ENCODE results near the gene ALPL.

GRCh38 chr1:21532496-21532895 lies 23.3 kb downstream of the ALPL start:
- TF ChIP-seq POLR2AphosphoS5 (IDR thresholded peaks at IDR 0.05; ENCODE audit: low read depth, low read length) (no peak), REST (IDR thresholded peaks at IDR 0.05; ENCODE audit: insufficient read depth in 1 of 2, low read depth in 2 of 2, low read length in 2 of 2) (no peak), SIN3A (IDR thresholded peaks at IDR 0.05; ENCODE audit: borderline replicate concordance, insufficient read depth, low read length) (no peak), TAF1 (IDR thresholded peaks at IDR 0.05; ENCODE audit: borderline replicate concordance, insufficient read depth, low read length) (no peak), FOXP2 (optimal IDR thresholded peaks at IDR 0.05; ENCODE audit: borderline replicate concordance, extremely low read depth, extremely low read length, insufficient read depth) (no peak)
